ENCODE data around the gene PHTF2. TPM values are rescaled to one million over a fixed set of nuclear protein-coding genes. Genes with fewer than 3 reads are reported as not detected.
"Not testable (repeated sequence)": the region's sequence is repeated elsewhere in the genome, so short reads cannot be mapped to it uniquely, and the experiment has no call there.

PHTF2 gene
- polyA plus RNA-seq, 1 donor, result 17.2 TPM

DNA sequence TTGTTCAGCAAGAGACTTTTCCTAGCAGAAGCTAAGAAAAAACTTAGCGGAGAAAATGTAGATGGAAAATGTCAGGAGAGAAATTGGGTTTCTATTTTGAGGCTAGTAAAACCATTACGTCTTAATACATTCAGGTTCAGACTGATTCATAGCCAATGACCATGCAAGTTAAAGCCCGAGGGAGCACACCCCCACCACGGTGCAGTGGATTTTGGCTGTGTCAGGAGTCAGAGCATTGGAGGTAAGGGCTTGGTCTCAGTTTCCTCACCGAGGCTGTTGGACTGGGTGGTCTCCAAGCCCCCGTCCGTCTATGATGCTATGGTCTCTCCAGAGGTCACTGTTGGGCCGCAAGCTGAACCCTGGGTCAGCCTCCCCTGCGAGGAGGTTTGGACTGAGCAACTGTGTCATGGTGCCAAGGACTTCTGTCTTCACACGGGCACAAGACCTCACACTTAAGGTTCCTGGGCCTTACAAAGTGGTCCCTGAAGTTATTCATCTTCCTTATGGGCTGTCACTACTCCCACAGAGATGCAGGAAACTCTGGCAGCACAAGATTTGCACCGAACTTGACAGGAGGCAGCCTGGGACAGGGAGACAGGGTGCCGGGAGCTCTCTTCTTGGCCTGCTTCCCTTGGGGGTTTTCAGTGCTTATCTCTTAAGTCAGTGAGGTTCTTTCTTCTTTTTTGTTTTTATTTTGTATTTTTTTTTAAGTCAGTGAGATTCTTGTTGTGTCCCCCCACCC is 186.8 kb downstream of the PHTF2 start:
- no peak for DNase-seq (ENCODE audit: low read depth)

DNA sequence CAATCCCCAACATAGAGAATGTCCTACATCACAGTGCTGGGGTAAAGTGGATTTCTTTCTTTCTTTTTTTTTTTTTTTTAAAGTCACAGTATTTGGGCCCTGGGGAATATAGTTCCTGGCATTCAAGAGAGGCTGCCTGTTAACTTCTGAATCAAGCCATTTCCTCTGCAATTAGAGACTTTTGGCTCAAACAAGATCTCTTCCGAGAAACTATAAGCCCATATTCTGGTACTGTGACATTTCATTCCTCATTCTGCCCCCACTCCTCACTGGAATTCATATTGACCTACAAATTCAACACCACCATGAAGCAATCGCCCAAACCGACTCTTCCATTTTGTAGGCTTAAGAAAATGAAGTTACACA is 187.4 kb downstream of the PHTF2 start:
- peak; percentile 1 for DNase-seq (ENCODE audit: low read depth)

DNA sequence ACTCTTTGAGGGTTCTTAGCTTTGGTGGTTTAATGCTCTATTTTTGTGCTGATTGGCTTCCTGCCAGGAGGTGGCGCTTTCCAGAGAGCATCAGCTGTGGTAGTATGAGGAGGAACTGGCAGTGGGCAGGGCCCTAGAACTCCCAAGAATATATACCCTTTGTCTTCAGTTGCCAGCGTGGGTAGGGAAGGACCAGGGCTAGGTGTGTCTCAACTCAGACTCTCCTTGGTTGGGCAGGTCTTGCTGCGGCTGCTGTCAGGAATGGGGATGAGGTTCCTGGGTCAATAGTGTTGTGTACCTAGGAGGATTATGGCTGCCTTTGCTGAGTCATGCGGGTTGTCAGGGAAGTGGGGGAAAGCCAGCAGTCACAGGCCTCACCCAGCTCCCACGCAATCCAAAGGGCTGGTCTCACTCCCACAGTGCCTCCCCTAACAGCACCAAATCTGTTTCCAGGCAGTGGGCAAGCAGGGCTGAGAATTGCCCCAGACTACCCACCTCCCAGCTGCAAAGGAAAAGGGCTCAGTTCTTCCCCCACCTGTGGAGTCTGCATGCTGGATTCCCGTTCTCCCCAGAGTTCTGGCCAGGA is 191.5 kb downstream of the PHTF2 start:
- DNase-seq (ENCODE audit: low read depth), result no peak

DNA sequence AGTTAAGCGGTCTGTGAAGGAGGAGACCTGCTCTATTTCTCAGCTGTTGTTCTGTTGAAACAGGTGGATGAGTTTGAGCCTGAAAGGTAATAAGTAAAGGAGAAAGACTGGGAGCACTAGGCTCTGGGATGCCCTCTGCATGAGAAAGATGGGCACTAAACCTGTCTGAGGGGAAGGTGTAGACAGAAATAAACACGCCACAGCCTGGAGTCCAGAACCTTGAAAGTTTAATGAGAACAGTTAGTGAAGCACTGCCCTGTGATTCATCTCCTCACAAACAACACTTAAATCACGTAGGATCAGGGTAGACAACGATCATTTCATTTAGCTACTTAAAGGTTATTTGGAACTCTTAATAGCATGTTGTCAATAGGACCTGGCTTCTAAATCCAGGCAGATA is 193.1 kb downstream of the PHTF2 start:
- no peak for DNase-seq (ENCODE audit: low read depth)

DNA sequence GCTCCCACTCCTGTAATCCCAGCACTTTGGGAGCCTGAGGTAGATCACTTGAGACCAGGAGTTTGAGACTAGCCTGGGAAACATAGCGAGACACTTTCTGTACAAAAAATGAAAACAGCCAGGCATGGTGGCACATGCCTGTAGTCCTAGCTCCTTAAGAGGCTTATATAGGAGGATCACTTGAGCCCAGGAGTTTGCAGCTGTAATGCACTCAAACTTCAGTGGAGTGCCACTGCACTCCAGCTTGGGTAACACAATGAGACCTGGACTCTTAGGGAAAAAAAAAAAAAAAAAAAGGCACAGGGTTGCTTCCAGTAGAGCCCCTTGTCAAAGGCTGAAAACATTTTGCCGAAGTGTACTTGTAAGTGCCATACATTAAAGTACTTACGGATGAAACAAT is 195.3 kb downstream of the PHTF2 start:
- no peak for DNase-seq (ENCODE audit: low read depth)

DNA sequence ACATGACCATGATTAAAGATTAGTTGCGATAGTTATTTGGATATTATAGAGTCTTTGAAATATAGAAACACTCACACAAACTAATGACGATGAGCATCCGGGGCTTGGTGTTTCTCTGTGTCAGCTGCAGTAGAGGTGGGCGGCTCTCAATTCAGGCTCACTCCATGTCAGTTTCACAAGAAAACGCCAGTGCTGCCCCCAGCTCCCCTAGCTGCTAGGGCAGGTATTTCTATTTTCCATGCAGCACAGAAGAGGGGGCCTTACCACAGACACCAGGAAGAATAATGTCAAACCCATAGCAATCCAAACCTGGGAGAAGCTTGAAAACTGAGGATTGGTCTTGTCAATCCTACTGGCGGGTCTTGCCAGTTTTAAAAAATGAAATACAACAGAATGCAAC is 197.1 kb downstream of the PHTF2 start:
- DNase-seq (ENCODE audit: low read depth), result no peak

DNA sequence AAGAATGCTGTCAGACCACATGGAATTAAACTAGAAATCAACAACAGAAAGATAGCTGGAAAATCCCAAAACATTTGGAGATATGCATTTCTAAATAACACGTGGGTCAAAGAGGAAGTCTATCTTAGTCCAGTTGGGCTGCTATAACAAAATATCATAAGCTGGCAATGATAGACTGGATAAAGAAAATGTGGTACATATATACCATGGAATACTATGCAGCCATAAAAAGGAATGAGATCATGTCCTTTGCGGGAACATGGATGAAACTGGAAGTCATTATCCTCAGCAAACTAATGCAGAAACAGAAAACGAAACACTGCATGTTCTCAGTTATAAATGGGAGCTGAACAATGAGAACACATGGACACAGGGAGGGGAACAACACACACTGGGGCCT is 200.6 kb downstream of the PHTF2 start:
- DNase-seq (ENCODE audit: low read depth), result not testable (repeated sequence)

DNA sequence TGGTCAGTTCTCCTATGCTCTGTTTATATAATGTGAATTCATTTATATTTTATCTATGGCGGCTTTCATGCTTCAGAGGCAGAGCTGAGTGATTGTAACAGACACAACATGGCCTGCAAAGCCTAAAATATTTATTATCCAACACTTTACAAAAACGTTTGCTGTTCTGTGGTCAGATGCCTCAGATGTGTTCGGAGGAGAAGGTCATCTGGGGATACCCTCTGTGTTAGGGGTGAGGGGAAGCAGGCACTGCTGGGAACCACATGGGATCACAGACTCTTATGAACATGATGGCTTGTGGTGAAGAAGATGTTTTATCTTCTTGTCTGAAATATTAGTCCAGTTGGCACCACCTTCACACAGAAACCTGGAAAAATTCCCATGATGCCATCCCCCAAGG is 203.4 kb downstream of the PHTF2 start:
- DNase-seq (ENCODE audit: low read depth), result no peak

DNA sequence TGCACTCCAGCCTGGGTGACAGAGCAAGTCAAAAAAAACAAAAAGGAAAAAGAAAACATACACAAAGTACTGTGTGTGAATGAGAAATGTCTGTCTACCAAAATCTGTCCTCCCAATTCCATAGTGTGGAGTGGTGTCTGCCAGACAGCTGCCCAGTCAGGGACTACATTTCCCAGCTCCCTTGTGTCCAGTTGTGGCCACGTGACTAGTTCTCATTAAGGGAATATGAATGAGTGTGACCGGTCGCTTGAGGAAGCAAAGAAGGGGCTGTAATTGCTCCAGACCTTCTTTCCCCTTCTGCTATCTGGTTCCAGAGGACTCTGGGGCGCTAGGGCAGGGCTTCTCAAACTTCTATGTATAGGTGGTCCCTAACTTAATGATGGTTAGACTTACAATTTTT is 204.1 kb downstream of the PHTF2 start:
- DNase-seq (ENCODE audit: low read depth), result no peak

DNA sequence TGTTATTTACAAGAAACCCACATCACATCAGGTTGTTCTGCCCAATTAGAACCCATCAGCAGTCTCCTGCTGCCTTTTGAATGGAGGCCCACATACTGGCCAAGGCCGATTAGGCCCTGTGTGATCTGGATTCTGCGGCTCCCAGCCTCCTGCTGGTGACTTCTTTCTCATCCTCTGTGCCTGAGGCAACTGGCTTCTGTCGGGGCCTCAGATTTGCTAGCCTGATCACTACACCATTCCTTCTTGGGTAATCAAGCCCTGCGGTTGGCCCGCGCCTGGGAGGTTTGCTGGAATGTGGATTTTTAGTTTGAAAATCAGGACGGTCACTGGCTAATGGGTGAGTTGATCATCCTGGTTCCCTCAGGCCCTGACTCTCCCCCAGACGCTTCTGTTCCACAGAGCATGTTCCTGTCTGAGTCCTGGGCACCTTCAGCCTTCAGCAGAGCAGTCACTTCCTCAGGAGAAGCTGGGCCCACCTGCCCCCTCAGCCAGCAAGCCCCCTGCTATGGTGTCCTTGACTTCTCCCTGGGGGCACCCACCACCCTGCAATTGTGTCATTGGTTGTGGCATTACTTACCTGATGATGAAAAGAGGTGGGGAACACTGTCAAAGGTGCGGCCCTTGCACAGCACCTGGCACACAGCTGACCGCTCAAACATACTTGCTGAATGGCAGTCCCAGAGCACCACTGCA is 207.6 kb downstream of the PHTF2 start:
- DNase-seq (ENCODE audit: low read depth), result no peak

Other genes with a start within 250 kb of the PHTF2 start
- gene RSBN1L, start 102.3 kb upstream of the PHTF2 start, polyA plus RNA-seq (ENCODE audit: insufficient read length), result 15.9 TPM
- gene TMEM60, start 339 bp upstream of the PHTF2 start, polyA plus RNA-seq (ENCODE audit: insufficient read length), result 9.6 TPM